HG03432 (cell line): ENCODE measurements around the gene MTF1.
"Not testable (repeated sequence)": the region's sequence is repeated elsewhere in the genome, so short reads cannot be mapped to it uniquely, and the experiment has no call there.

ENCODE experiments used
- ATAC-seq: cut with Tn5 transposase; IDR thresholded peaks from one replicate; pipeline ENCODE4 v1.9.1; 2021; ENCODE audit warnings: mild to moderate bottlenecking, moderate library complexity; ENCODE audit not compliant: unreplicated experiment

Gene MTF1

DNA sequence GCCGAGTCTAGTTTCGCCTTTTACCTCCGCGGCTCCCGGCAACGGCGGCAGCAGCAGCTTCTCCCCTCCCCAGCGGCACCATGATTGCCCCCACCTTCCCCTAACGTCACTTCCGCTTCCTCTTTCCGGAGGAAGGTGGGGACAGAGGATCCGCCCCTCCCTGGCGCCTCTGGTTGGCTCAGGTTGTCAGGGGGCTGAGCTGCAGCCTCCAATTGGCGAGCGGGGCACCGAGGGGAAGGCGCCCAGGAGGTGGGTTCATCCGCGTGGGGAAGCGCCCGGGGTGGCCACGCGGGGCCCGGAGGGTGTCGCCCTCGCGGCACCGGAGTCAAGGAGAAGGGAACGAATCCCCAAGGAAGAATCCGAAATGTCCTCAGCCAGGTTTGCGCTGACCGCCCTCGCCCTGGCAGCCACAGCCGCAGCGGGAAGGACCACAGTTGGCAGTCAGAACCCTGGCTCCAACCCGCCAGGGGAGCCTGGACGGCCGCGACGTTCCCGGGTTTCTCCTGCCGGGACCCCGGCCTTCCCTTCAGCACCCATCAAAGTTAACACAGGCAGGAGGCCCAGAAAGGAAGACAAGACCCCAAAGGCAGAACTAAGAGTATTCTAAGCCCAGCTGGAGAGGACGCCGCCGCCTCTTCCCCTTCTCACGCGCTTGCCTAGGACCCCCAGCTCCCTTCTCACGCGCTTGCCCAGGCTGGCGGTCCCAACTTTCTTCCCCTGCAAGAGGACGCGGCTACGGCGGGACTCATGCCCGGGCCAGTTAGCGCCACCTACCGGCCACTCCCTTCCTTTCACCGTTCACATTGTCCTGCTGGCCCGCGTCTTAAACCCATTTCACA, at the start of gene MTF1:
Gene MTF1, minus strand, starts transcription at position 86 of the 839 bp plus-strand sequence. CDS start 1,934 bp downstream, outside the sequence.
- ATAC-seq = peak; percentile 95

DNA sequence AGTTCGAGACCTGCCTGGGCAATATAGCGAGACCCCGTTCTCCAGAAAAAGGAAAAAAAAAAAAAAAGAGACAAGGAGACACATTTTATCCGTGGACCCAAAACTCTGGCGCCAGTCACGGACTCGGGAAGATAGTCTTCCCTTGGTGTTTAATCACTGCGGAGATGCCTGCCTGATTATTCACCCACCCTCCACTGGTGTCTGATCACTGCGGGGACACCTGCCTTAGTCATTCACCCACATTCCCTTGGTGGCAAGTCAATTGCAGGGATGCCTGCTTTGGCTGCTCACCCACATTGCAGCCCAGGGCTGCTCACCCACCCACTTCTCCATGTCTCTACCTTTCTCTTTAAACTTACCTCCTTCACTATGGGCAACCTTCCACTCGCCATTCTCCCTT, 49.1 kb upstream of the MTF1 start:
- not testable (repeated sequence) for ATAC-seq

DNA sequence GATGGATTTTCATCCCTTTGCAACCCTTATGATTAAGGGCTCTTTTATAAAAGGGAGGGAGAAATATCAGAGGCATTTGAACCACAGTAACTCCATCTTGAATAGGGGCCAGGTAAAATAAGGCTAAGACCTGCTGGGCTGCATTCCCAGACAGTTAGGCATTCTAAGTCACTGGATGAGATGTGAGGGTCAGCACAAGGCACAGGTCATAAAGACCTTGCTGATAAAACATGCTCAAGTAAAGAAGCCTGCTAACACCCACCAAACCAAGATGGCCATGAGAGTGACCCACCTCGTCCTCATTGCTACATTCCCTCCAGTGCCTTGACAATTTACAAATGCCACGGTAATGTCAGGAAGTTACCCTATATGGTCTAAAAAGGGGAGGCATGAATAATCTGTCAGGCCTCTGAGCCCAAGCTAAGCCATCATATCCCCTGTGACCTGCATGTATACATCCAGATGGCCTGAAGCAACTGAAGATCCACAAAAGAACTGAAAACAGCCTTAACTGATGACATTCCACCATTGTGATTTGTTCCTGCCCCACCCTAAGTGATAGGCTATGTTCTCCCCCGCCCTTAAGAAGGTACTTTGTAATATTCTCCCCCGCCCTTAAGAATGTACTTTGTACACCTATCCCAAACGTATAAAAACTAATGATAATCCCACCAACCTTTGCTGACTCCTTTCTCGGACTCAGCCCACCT, 48.2 kb upstream of the MTF1 start:
- not testable (repeated sequence) for ATAC-seq

DNA sequence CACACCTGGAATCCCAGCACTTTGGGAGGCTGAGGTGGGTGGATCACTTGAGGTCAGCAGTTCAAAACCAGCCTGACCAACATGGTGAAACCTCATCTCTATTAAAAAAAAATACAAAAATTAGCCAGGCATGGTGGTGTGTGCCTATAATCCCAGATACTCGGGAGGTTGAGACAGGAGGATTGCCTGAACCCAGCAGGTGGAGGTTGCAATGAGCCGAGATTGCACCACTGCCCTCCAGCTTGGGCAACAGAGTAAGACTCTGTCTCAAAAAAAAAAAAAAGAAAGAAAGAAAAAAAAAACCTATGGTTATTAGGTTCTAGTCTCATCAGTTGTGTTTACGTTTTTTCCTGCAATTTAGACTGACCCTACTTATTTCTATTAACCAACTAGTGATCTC, 47.2 kb upstream of the MTF1 start:
- not testable (repeated sequence) for ATAC-seq

DNA sequence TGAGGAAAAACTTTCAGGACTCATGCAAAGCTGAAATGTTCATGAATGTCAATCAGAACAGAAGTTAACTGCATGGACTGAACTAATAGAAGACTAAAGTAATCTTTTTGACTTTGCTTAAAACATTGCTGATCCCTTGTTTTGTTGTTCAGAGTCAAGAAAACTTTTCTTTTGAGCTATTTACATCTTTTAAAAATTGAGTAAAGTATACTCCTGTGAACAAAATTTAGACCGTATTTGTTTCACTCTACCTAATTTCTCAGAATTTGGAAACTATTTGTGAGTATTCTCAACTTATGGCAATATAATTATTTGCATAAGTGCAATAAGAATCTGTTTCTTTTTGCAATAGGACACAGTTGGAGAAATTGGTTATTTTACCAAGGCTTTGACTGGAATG, 46.3 kb upstream of the MTF1 start:
- ATAC-seq = no peak

DNA sequence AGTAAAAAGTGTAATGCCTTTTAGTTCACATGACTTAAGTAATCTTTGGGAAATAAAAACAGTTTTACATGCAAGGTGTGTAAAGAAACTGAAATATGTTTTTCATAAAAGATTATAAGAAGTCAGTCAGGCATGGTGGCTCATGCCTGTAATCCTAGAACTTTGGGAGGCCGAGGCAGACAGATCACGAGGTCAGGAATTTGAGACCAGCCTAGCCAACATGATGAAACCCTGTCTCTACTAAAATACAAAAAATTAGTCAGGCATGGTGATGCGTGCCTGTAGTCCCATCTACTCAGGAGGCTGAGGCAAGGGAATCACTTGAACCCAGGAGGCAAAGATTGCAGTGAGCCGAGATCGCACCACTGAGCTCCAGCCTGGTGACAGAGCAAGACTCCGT, 44.5 kb upstream of the MTF1 start:
- ATAC-seq = not testable (repeated sequence)

DNA sequence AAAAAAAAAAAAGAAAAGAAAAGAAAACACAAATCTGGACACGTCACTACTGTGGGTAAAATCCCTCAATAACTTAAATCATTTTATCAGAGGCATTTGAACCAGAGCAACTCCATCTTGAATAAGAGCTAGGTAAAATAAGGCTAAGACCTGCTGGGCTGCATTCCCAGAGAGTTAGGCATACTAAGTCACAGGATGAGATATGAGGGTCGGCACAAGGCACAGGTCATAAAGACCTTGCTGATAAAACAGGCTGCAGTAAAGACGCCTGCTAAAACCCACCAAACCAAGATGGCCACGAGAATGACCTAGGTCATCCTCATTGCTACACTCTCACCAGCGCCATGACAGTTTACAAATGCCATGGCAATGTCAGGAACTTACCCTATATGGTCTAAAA, 43.6 kb upstream of the MTF1 start:
- no peak for ATAC-seq

DNA sequence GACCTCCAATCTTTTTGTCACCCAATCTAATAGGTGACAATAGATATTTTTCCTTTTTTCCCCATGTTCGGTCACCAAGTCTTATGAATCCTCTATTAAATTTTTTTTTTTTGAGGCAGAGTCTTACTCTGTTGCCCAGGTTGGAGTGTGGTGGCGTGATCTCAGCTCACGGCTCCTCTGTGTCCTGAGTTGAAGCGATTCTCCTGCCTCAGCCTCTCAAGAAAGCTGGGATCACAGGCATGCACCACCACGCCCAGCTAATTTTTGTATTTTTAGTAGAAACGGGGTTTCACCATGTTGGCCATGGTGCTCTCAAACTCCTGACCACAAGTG, 42.5 kb upstream of the MTF1 start:
- no peak for ATAC-seq

DNA sequence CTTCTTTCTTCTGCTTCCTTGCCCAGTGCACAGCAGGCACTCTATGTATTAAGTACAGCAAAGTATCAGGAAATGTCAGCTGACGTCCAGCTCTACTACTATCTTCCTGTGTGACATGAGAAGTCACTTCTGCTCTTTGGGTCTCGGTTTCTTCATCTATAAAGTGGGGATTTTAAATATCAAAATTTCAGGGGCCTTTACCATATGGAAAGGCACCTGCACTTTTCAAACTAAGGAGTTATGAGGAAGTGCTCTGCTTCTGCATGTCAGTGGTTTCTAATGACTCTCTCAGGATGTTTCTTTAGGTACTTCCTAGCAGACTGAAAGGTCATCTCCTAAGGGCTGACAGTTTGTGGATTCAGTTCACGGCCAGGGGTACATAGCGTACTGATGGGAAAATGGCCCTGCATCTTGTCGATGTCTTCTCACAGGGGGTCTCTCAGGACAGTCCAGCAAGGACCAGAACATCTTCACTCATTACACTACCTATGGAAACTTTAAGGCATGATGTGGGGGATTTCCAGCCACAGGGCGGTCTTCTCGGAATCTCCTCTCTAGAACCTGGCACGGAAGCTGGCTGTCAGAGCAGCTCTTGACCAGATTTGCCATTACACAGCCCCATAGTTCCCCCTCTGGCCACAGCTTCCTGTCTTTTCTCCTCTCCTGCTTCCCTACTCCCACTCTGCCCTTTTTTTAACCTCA, 42.0 kb upstream of the MTF1 start:
- ATAC-seq = peak; percentile 69

DNA sequence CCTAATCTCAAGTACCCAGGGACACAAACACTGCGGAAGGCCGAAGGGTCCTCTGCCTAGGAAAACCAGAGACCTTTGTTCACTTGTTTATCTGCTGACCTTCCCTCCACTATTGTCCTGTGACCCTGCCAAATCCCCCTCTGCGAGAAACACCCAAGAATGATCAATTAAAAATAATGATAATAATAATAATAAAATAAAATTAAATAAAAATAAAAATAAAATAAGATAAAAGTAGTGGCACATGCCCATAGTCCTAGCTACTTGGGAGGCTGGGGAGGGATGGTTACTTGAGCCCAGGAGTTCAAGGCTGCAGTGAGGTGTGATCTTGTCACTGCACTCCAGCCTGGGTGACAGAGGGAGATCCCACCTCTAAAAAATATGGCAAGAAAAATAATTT, 38.2 kb upstream of the MTF1 start:
- ATAC-seq = not testable (repeated sequence)

DNA sequence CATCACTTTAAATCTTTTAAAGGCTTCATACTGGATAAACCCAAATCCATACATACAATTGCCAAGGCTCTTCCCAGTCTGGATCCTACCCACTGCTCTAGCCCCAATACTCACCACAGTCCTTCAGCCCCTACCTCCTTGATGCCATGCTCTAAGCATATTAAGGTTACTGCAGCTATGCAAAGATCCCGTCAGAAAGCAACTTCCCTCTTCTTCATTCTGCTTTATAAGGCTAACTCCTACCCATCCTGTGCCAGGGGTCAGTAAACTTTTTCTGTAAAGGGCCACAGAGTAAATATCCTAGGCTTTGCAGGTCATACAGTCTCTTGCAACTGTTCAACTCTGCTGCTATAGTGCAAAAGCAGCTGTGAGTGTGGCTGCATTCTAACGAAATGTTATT, 34.3 kb upstream of the MTF1 start:
- ATAC-seq = no peak

DNA sequence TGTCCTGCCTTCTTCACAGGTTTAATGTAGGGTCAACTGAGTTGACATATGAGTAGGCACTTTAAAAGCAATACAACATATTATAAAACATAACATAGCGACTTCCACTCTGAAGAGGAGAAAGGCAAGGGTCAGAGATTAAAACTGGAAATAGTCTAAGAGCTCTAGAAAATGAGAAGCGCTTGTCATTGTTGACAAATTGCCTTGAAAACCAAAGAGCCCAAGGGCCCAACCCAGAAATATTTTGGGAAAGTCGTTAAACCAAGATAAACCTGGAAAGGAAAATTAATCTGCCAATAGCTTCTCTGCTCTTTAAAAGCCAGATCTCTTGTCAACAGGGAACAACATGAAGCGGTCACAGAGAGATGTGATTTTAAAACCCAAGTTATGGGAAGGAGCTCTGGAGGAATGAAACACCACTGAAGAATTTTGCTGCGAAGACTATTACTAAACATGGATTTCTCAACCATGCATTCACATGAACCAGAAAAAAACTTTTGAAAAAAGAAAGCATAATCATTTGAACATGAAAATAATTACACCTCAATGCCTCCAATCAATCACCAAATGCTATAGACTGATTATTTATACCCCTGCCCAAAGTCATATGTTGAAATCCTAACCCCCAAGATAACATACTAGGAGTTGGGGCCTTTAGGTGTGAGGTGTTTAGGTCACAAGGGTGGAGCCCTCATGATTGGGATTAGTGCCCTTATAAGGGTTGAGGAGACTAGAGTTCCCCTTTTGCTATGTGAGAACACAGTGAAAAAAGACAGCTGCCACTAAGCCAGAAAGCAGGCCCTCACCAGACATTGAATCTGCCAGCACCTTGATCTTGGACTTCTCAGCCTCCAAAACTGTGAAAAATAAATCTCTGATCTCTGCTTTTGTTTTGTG, 33.0 kb upstream of the MTF1 start:
- no peak for ATAC-seq

DNA sequence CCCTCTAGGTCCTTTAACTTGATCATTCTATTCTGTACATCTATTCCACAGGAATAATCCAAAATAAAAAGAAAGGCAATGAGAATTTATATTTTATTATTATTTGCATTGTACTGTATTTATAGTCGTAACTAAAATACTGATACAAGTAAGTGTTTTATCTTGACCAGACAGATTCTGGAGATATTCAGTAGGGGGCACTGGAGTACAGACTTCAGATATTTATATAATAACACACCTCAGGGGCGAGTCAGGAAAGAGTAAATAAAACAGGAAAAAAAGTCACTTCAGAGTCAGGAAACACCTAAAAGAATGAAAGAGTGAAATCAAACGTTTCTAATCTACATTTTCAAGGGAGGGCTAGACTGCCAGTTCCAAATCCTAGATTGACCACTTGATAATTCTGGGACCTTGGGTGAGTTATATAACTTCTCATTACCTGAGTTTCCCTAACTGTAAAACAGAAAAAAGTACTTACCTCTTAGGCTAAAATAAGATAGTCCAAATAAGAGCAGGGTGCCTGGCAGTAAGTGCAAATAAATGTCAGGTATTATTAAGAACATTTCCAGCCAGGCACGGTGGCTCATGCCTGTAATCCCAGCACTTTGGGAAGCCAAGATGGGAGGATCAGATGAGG, 31.1 kb upstream of the MTF1 start:
- no peak for ATAC-seq

DNA sequence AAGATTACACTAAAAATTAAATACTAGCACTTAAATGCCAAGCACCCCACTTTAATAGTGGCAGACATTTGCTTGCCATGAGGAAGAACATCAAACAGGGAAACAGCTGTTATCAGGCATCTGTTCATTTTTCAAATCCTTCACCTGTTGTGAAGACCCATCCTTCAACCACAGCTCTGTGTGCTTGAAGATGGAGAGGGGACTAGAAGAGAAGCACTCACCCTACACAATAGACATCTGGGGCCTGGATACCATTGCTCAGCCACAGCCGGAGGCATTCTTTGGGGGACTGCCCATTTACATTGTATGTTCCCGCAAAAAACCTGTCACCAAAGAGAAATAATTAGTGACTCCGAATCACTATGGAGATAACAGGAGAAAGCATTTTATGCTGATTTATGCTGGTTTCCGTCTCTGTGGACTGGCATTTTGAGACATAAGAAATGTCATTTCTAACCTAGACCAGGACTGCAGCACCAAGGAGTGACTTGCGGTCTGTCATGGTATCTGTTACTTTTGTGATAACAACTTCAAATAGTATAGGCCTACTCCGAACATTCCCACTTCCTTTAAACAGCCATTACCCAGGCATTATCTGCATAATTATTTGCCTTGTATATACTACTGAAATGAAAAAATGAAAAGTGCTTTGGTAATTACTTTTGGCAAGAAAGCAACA, 28.8 kb upstream of the MTF1 start:
- ATAC-seq = no peak

DNA sequence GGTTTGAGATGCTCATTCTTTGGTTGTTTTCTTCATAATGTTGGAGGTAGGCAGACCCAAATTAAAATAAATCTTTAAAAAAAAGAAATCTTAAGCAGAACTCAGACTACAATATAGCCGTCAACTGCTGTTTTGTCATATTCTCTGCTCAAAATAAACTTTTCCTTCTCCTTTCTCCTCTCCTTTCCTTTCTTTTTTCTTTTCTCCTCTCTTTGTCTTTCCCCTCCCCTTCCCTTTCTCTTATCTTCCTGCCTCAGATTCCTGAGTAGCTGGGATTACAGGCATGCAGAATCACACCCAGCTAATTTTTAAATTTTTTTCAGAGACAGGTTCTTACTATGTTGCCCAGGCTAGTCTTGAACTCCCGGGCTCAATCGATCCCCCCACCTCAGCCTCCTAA, 24.8 kb upstream of the MTF1 start:
- no peak for ATAC-seq

DNA sequence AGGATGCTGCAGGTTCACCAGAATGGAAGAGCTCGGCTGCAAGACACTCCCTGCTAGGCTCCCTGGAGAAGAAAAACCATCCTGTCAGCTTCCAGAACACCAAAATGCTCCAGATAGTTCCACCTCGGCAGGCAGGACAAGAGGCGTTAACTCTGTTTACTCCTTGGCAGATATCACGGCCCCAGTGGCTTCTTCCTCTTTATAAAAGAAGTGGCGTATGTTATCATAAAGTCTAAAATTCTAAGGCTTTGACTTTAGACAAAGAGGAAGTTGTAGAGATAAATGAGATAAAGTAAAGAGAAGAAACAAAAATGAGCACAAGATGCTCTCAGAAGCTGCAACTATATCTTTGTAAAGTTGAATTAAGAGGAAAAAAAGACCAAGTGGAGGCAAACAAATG, 24.3 kb upstream of the MTF1 start:
- no peak for ATAC-seq

DNA sequence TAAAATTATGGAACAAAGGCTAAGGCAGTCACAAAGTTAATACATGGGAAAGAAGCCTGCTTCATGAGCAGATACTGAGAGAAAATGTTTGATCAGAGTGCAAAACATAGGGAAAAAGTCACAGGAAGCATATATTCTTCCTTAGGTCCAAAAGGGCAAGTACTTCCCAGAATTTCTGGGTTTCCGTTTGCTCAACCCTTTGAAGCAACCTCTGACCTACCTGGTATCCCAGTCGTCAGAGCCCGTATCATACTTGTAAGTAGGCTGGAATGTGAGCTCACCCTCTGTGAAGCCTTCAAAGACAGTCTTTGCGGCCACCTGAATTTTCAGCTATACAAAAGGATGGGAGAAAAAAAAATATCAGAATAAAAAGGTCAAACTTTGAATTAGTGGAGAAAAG, 20.5 kb upstream of the MTF1 start:
- no peak for ATAC-seq

DNA sequence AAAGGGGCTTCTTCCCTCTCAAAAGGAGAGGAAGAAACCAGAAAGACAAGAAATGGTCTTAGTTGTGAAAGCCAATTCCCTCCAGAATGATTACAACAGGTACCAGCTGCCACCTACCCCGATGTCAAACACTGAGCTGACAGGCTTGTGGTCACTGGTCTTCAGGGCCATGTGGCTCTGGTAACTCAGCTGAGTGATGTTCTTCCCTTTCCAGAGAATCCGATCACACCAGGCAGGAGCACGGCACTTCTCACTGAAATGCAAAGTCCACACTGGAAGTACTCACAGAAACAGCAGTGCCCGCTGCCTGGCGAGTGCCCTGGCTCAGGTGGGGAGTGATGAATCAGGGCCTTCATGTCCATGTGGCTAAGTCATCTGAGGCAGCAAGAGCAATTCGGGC, 18.7 kb upstream of the MTF1 start:
- ATAC-seq = no peak

DNA sequence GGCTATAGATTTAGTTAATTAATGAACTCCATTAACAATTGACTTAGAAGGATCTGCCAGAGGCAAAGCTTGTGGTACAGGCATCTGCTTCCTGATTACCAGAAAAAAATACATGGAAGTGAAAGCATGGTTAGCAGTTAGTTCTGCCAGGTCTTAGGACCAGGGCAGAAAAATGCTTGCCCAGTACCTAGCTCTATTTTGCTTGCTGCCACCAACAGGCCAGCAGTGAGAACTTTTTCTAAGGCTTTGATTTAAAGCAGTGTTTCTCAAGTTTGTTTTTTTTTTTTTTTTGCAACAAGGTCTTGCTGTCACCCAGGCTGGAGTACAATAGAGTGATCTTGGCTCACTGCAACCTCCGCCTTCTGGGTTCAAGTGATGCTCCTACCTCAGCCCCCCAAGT, 16.4 kb upstream of the MTF1 start:
- no peak for ATAC-seq

DNA sequence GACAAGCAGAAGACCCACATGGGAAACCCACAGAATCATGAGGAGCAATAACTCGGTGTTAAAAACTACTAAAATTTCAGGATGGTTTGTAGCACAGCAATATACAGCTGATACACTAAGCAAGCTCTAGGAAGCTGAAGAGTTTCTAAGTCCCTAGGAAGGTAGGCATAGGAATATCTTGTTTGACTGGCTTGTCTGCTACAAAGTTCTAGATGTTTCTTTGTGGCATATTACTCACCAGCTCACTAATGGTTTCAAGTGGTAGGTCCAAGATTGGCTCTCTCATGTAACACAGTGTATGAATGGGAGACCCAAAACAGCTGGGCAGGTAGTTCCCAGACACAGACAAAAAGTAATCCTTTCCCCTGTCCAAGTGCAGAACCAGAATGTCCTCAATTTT, 13.3 kb upstream of the MTF1 start:
- ATAC-seq = no peak
